Kidney tubule cell (primary cell): ENCODE results near the gene CALY.
"Not testable (repeated sequence)": the region's sequence is repeated elsewhere in the genome, so short reads cannot be mapped to it uniquely, and the experiment has no call there.

Experiments used
- DNase-seq: peaks from one replicate; pipeline ENCODE4 v3.0.0-alpha.2; 2018; ENCODE audit warnings: low spot score

Gene CALY

GRCh38 chr10:133329491-133330202, 7.0 kb downstream of the CALY start:
- DNase-seq: peak; percentile 83

DNA sequence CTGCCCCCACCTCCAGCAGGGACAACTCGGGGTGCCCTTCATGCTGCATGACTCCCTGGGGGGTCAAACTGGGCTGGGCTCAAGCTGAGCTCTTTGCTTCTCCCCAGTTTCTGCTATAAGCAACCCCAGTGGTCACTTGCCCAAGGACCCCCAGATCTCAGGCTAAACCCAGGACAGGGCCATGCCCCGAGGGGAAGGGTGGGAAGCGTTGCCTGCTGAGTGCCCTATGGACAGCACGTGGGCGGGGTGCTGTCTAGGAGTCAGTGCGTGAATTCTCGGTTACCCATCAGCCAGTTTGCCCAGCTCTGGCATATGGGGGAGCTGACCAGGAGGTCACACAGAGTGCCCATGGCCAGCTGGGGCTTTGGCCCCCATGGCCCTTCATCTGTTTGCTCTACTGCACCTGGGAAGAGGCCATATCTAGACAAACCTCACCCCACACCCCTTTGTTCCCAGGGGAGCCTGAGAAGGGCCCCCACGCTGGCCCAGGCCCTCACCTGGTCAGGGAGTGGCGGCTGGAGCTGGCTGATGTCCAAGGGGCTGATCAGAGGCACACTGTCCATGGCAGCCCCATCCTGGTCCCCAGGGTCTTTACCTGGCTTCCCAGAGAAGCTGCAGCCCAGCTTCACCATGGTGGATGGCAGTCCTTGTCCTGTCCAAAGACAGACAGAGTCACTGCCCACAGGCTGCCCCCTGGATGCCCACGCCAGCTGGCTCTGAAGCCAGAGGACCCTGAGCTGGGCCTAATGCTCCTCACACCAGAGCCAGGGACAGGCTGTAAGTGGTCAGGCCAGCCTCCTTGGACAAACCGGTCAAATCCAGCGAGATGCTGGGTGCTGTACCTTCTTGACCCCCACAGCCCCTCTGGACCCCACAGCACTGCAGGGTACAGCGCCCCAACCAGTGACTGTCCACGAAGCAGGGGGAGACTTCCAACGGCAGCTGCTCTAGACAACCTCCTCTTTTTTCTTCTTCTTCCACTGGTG, 8.0 kb downstream of the CALY start:
- DNase-seq: no peak

- DNase-seq: peak; percentile 17
These were observed 8.9 kb downstream of the CALY start for GRCh38 chr10:133327651-133328357.

DNA sequence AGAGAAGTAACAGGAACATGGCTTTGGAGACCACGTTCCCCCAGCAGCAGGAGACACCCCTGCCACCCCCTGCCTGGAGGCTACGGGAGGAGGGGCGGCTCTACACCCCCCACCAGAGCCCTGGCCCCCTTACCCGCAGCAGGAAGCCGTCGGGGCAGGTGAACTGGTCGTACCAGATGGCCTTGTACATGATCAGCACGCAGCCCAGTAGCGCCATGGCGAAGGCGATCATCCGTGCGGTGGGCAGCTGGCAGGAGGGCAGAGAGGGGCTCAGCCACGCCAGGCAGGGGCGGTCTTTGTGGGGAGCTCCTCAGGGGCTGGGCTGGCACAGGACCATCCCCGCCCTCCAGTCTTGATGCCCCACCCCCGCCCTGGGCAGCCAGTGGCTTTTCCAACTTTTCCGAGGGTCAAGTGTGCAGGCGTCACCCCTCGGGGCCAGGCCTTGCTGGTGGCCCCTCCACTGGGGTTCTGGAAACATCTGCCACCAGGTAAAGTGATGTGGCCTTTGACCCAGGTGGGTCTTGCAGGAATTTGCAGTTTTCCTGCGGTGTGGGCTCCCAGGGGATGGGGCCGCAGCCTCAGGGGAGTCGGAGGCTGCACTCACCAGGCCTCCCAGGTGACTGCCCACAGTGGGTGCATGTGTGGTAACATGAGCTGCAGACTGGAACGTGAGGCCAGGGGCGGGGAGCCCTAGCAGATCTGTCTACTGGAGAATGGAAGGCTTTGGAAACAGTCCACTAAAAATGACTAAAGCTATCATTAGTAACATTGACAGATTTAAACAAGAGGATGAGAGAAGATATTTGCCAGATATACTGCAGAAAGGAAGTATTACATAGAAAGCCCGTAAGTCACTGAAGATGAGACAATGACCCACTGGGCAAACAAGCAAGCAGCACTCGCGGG, 9.7 kb downstream of the CALY start:
- peak; percentile 12 for DNase-seq

DNA sequence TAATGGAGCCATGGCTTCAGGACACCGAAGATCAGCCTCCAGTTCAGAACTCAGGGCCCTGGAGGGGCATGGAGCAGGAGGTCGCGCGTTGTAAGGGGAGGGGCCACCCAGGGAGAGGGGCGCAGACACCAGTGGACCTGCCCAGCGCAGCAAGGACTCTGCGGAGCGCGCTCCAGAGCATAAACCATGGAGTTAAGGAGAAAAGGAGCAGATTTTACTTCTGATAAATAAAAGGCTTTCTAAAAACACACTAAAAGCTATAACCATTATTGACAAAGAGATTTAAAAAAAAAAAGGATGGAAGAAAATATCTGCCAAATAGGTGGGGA, 10.5 kb downstream of the CALY start:
- no peak for DNase-seq

- DNase-seq: no peak
These were observed 11.1 kb downstream of the CALY start for GRCh38 chr10:133325440-133326222.

DNA sequence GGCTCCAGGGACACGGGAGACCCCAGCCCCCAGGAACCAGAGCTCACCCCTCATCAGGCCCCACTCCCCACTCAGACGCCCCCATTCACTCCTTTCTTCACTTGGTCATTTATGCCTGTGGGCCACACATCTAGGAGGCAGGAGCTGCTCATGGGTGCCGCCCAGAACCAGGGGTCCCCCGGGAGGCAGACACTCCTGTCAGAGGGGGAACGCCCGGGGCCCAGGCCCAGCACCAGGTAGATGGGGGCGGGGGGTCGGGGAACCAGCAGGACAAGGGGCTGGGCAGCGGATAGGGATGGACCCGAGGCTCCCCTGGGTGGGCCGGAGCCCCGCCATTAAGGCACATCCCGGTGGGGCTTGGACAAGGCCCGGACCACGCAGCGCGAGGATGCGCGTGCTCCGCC, 11.8 kb downstream of the CALY start:
- DNase-seq: no peak

GRCh38 chr10:133324198-133324792, 12.4 kb downstream of the CALY start:
- peak; percentile 59 for DNase-seq

DNA sequence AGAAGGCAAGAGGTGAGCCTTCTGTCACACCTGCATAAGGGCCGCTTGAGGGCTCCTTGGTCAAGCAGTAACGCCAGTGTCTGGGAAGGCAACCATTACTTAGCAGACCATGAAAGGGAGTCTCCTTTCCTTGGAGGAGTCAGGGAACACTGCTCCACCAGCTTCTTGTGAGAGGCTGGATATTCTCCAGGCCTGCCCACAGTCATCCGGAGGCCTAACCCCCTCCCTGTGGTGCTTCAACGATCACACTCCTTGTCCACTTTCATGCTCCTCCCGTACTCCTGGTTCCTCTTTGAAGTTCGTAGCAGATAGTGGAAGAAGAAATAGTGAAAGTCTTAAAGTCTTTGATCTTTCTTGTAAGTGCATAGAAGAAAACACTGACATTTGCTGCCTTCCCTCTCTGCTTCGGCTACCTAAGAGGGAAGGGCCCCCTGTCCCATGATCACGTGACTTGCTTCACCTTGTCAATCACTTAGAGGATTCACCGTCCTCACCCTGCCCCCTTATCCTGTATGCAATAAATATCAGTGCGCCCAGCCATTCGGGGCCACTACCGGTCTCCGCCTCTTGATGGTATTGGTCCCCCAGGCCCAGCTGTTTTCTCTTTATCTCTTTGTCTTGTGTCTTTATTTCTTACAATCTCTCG, 14.5 kb downstream of the CALY start:
- DNase-seq: not testable (repeated sequence)

DNA sequence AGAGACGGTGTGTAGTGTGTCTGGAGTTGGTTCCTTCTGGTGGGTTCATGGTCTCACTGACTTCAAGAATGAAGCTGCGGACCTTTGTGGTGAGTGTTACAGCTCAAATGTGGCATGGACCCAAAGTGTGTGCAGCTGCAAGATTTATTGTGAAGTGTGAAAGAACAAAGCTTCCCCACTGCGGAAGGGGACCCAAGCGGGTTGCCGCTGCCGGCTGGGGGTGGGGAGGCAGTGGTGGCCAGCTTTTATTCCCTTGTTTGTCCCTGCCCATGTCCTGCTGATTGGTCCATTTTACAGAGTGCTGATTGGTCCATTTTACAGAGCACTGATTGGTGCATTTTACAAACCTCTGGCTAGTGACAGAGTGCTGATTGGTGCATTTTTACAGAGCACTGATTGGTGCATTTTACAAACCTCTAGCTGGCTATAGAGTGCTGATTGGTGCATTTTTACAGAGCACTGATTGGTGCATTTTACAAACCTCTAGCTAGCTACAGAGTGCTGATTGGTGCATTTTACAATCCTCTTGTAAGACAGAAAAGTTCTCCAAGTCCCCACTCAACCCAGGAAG, 15.8 kb downstream of the CALY start:
- DNase-seq: not testable (repeated sequence)

DNA sequence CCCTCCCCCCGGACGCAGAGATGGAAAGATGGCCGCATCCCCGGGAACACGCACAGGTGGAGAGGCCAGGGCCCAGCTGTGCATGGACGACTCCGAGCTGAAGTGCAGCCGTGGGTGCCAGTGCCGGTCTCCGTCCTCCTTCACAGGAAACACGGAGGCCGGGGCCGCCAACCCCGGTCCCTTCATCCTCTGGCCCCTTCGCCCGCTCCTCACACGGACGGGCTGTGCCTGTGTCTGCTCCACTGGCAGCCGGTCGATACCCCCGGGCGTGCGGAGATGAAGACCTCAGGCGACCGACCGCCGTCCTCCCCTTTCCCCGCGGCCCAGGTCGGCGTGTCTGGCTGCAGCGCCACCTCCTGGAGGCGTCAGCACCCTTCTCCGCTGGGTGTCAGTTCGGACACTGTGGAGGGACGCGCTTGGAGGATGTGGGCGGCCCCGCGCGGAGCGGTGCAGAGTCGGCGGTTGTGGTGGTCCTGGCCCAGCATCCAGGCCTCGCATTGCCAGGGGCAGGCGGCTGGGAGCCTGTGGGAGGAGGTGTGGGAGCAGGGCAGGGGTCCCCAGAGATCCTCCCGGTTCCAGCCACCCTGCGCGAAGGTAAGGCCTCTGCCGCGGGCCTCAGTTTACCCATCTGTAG, 18.1 kb downstream of the CALY start:
- DNase-seq: peak; percentile 72

DNA sequence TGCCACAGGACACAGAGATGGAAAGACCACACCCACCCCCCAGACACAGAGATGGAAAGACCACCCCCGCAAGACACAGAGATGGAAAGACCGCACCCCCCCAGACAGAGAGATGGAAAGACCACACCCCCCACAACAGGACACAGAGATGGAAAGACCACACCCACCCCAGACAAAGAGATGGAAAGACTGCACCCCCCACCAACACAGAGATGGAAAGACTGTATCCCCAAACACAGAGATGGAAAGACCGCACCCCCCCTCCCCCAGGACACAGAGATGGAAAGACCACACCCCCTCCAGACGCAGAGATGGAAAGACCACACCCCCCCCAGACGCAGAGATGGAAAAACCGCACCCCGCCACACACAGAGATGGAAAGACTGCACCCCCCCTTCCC, 20.0 kb downstream of the CALY start:
- no peak for DNase-seq

DNA sequence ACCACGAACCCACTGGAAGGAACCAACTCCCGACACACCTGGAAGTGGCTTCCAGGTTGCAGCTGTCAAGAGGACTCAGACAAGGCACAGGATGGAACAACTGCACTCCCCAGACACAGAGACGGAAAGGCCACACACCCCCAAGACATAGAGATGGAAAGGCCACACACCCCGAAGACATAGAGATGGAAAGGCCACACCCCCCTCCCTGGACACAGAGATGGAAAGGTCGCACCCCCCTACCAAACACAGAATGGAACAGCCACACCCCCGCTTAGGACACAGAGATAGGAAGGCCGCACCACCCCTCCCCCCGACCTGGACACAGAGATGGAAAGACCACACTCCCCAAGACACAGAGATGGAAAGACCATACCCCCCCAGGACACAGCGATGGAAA, 20.4 kb downstream of the CALY start:
- DNase-seq: no peak

- DNase-seq: no peak
These were observed 20.8 kb downstream of the CALY start for GRCh38 chr10:133315847-133316246.

GRCh38 chr10:133314911-133315310, 21.8 kb downstream of the CALY start:
- DNase-seq: no peak

DNA sequence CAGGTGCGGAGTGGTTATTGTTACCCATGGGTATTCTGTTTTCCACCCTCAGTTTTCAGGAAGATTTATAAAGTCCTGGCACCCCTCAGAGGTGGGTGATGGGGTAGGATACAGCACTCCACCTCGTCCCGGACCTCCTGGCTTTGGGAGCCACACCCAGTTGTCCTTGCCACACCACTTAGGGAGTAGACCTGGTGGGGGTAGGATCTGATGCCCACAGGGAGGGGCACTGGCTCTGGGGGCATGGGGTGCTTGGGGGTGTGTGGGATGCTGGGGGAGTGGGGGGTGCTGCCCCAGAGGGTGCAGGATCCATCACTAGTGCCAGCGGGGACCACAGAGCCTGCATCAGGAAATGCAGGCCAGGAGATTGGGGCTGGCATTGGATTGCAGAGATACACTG, 23.5 kb downstream of the CALY start:
- DNase-seq: no peak

GRCh38 chr10:133312769-133313145, 23.9 kb downstream of the CALY start:
- no peak for DNase-seq

- no peak for DNase-seq
These were observed 24.5 kb downstream of the CALY start for GRCh38 chr10:133312016-133312768.
